Psoas muscle (tissue), 8 donors: ENCODE data around the gene ZFYVE9. TPM values are rescaled to one million over a fixed set of nuclear protein-coding genes. Genes with fewer than 3 reads are reported as not detected.

Experiments
- ATAC-seq, 4 donors: fragments of 200-7000 bp; cut with Tn5 transposase; one replicate each; pipeline ENCODE4 v1.9.1; 2020; ENCODE audit warnings: moderate library complexity in 3 of 4, mild to moderate bottlenecking in 2 of 4
- DNase-seq, 2 donors: peaks; one replicate each; pipeline ENCODE4 v3.0.0-alpha.2; 2020
- H3K27ac ChIP-seq: fragments of 200-600 bp; one replicate; pipeline ENCODE4 v1.8.0; 2022
- H3K27me3 ChIP-seq, 3 donors: fragments of 200-600 bp in 1 of 3; one replicate each; pipeline versions ENCODE4 v1.6.1 to v1.8.0; 2013 to 2022; ENCODE audit warnings: low read length in 2 of 3, mild to moderate bottlenecking in 2 of 3, moderate library complexity in 1 of 3; ENCODE audit not compliant: insufficient read depth in 3 of 3
- H3K36me3 ChIP-seq, 2 donors: fragments of 200-600 bp in 1 of 2; one replicate each; pipeline versions ENCODE4 v1.6.1 to v1.8.0; 2013 to 2022; ENCODE audit warnings: low read depth in 1 of 2, mild to moderate bottlenecking in 1 of 2, moderate library complexity in 1 of 2; ENCODE audit not compliant: insufficient read depth in 1 of 2
- H3K4me1 ChIP-seq: fragments of 200-600 bp; one replicate; pipeline ENCODE4 v1.8.0; 2022
- H3K4me3 ChIP-seq: fragments of 200-600 bp; one replicate; pipeline ENCODE4 v1.8.0; 2022; ENCODE audit warnings: mild to moderate bottlenecking
- H3K9me3 ChIP-seq: fragments of 200-600 bp; one replicate; pipeline ENCODE4 v1.8.0; 2022
- WGBS, 3 donors: extraction: QIAGEN DNeasy Blood & Tissue Kit; methylation state at CpG; one replicate each; pipeline versions ENCODE4 v1.1.6 to v1.1.7; 2013; 5-methylcytosine and 5-hydroxymethylcytosine counted together
- intact Hi-C, 2 donors: fragments of 100-400 bp; cut with DNase I; formaldehyde crosslinking; loops; one replicate each; pipeline versions ENCODE4 v1.11.0 to v1.14.2; 2022
- polyA plus RNA-seq, 3 donors: library from polyadenylated mRNA; stranded (reverse); fragments of 200-250 nt; gene quantifications; one replicate each; pipeline ENCODE4 v1.2.3, GENCODE V29; 2013
- total RNA-seq, 4 donors: library from RNA; stranded (reverse); fragmentation: NEBNext Ultra II Directional in 2 of 4; extraction: Animal tissue kit (Norgen Biotek cat#: 25700) in 2 of 4; gene quantifications; one replicate each; pipeline versions ENCODE4 v1.2.1 to v1.2.4, GENCODE V29; 2021 to 2023
- TF ChIP-seq, protein P1 (sequence below): fragments of 200-600 bp; IDR thresholded peaks from one replicate; pipeline ENCODE4 v1.8.0; 2022; ENCODE audit warnings: antibody characterized with exemption
- donor health status: healthy with polysubstance abuse.
- donor health status: DM: no; HTN: no; CAD: no; lungs with moderate emphysema.
- donor health status: Bipolar disorder and iron deficiency.
- donor health status: healthy.
- donor health status: DM: yes; HTN: yes; CAD: no.
- donor health status: DM: no; HTN: no; CAD: no.
- donor health status: DM: no; HTN: no; CAD: no.
- donor health status: DM: yes; HTN: yes; CAD: no.

The ZFYVE9 gene
- total and polyA plus RNA-seq, 7 donors, result 14.7 to 39.1 (median 31.4) TPM

DNA sequence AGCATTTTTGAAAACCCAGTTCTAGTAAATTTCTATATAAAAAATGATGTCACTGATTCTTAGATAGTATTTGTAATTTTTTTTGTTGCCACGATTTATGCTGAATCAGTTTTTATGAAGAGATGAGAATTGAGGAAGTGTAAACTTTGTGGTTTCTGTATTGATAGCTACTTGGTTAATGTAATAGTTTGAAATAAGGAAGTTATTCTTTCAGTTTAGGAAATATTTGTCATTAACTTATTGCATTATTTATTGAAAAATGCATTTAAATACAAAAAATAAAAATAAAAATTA lies 97.8 kb downstream of the ZFYVE9 start:
- Histone ChIP-seq H3K4me1 (peaks cover 13% of the 10 kb centered on the region), H3K27ac (no peak overlapping the region), H3K36me3 (no peaks in the 10 kb centered on the region), H3K4me3 (no peak overlapping the region), H3K27me3 (no peaks in the 10 kb centered on the region), H3K9me3 (no peaks in the 10 kb centered on the region)
- intact Hi-C loops, result no loop called here
- TF ChIP-seq, protein P1, sequence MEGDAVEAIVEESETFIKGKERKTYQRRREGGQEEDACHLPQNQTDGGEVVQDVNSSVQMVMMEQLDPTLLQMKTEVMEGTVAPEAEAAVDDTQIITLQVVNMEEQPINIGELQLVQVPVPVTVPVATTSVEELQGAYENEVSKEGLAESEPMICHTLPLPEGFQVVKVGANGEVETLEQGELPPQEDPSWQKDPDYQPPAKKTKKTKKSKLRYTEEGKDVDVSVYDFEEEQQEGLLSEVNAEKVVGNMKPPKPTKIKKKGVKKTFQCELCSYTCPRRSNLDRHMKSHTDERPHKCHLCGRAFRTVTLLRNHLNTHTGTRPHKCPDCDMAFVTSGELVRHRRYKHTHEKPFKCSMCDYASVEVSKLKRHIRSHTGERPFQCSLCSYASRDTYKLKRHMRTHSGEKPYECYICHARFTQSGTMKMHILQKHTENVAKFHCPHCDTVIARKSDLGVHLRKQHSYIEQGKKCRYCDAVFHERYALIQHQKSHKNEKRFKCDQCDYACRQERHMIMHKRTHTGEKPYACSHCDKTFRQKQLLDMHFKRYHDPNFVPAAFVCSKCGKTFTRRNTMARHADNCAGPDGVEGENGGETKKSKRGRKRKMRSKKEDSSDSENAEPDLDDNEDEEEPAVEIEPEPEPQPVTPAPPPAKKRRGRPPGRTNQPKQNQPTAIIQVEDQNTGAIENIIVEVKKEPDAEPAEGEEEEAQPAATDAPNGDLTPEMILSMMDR, result no peak
- WGBS, 3 donors, result 64 to 83% (median 80%) methylated on average over 1 of the region's 1 CpG
- no peak for DNase-seq
- no peak for ATAC-seq

DNA sequence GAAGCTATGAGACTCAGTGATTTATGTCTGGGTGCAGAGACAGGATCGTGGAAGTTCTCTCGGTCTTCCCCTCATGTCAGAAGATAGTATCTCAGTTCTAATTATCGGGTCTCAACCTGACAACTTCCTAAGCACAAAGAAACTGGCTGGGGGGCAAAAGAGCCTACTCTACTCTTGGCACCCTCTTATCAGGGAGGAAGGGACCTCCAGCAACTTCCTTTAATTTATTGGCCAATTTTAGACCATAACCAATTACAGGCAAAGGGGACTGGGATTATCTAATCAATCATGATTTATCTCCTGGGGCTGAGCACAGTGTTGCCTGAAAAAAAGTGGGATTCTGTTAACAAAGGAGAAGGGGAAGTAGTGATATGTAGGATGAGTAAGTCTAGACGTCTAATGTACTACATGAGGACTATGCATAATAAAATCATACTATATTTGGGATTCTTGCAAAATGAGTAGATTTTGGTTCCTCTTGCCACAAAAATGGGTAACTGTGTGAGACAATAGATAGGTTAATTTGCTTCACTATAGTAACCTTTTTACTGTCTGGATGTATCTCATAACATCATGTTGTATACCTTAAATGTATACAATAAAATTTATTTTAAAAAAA lies 98.8 kb downstream of the ZFYVE9 start:
- H3K27ac ChIP-seq, result no peak overlapping the region
- intact Hi-C loops, result no loop called here
- no peak overlapping the region for H3K4me3 ChIP-seq
- H3K36me3 ChIP-seq, result no peaks in the 10 kb centered on the region
- H3K27me3 ChIP-seq, result no peaks in the 10 kb centered on the region
- ATAC-seq (no peak), DNase-seq (no peak)
- H3K4me1 ChIP-seq, result peaks cover 13% of the 10 kb centered on the region
- TF ChIP-seq, protein P1, result no peak
- 61 to 66% (median 62%) methylated on average over 4 of the region's 4 CpGs for WGBS, 3 donors
- H3K9me3 ChIP-seq, result no peaks in the 10 kb centered on the region

DNA sequence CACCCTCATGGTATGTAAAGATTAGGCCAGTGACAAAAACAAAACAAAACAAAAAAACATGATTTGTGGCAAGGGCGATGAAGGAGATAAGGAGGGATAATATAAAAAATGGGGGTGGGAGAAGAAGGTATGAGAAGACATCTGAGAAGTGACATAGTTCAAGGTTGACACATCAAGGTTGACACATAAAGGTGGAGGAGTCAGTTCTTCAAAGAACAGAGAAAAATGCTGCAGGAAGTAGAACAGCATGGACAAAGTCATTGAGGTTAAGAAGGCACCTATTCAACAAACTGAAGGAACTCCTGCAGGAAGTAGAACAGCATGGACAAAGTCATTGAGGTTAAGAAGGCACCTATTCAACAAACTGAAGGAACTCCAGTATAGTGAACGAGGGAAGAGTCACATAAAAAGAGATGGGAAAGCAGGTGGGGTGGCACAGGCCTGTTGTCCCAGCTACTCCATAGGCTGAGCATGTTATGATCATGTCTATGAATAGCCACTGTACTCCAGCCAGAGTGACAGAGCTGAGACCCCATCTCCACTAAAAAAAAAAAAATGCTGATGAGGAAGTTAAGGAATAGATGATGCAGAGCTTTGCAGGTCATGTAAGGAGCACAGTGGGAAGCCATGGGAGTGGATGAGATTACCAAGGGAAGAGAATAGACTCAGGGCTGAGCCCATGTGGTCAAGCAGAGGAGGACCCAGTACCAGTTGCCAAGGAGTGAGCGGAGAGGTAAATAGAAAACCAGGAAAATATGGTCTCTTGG lies 101.5 kb downstream of the ZFYVE9 start:
- Histone ChIP-seq H3K27me3 (no peaks in the 10 kb centered on the region), H3K4me3 (no peak overlapping the region), H3K27ac (no peak overlapping the region), H3K36me3 (no peaks in the 10 kb centered on the region), H3K4me1 (peaks cover 13% of the 10 kb centered on the region), H3K9me3 (no peaks in the 10 kb centered on the region)
- TF ChIP-seq, protein P1, result no peak
- WGBS, 3 donors, result 96 to 99% (median 98%) methylated on average over 3 of the region's 3 CpGs
- DNase-seq (no peak), ATAC-seq (no peak)
- intact Hi-C loops, result no loop called here

DNA sequence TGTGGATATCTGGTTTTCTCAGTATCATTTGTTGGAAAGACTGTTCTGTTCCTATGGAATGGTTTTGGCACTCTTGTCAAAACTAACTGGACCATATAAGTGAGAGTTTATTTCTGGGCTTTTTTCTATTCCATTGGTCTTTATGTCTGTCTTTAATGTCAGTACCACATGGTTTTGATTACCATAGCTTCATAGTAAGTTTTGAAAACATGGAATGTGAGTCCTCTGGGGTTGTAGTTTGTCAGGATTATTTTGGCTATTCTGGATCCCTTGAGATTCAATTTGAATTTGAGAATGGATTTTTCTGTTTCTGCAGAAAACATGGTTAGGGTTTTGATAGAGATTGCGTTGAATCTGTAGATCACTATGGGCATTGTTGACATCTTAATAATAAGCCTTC lies 107.9 kb downstream of the ZFYVE9 start:
- H3K27me3 ChIP-seq, result no peaks in the 10 kb centered on the region
- 97 to 100% (median 97%) methylated on average over 1 of the region's 1 CpG for WGBS, 3 donors
- DNase-seq, result no peak
- no peak overlapping the region for H3K4me3 ChIP-seq
- H3K9me3 ChIP-seq, result no peaks in the 10 kb centered on the region
- no peaks in the 10 kb centered on the region for H3K36me3 ChIP-seq
- no peak for ATAC-seq
- no peaks in the 10 kb centered on the region for H3K4me1 ChIP-seq
- intact Hi-C loops, result no loop called here
- H3K27ac ChIP-seq, result no peak overlapping the region
- TF ChIP-seq, protein P1, result no peak
